NCI-H524 (cell line): ENCODE results near the gene ARPP19.
"Not testable (repeated sequence)": the region's sequence is repeated elsewhere in the genome, so short reads cannot be mapped to it uniquely, and the experiment has no call there.

Source experiments
- DNase-seq, 2 experiments: peaks; one replicate each; lab custom pipeline; 2025; lab: John Stamatoyannopoulos, UW

Gene ARPP19

GRCh38 chr15:52514482-52514881, 54.3 kb downstream of the ARPP19 start:
- DNase-seq: no peak

- DNase-seq: not testable (repeated sequence)
Measured at GRCh38 chr15:52512869-52513268, 56.0 kb downstream of the ARPP19 start.

- DNase-seq: no peak
Measured at GRCh38 chr15:52511084-52511483, 57.7 kb downstream of the ARPP19 start.

GRCh38 chr15:52509500-52510245, 59.2 kb downstream of the ARPP19 start:
- DNase-seq: peak in 1 of 2 experiments; percentile 59

GRCh38 chr15:52506549-52506948, 62.3 kb downstream of the ARPP19 start:
- DNase-seq: no peak

GRCh38 chr15:52505151-52505550, 63.7 kb downstream of the ARPP19 start:
- no peak for DNase-seq

- no peak for DNase-seq
Measured at GRCh38 chr15:52503788-52504496, 64.9 kb downstream of the ARPP19 start.

- DNase-seq: no peak
Measured at GRCh38 chr15:52502608-52503007, 66.2 kb downstream of the ARPP19 start.

GRCh38 chr15:52499506-52499905, 69.3 kb downstream of the ARPP19 start:
- no peak for DNase-seq

GRCh38 chr15:52498706-52499105, 70.1 kb downstream of the ARPP19 start:
- DNase-seq: no peak
